Parietal lobe (tissue), 2 donors: ENCODE results near the gene USH2A. TPM values are rescaled to one million over a fixed set of nuclear protein-coding genes. Genes with fewer than 3 reads are reported as not detected.

Experiments used
- small RNA-seq: library from RNA; depleted of rRNA; stranded (forward); fragments of <200 nt; gene quantifications from one replicate; pipeline ENCODE3, GENCODE V24; 2014; ENCODE audit warnings: low replicate concordance
- total RNA-seq: library from RNA; depleted of rRNA; stranded (reverse); fragments of >200 nt; gene quantifications from one replicate; pipeline ENCODE4 v1.2.3, GENCODE V29; 2014

USH2A gene
- total RNA-seq, result 0.31 TPM

GRCh38 chr1:216422821-216423520 lies at the start of gene USH2A:
Gene USH2A (minus strand): TSS chr1:216423448. CDS start chr1:216422336, 1,112 bp downstream.

Small RNAs within 50 kb of the gene (small RNA-seq; reads per million reads assigned to genes)
- gene MRPS18BP1, result not detected
- 5.8 reads per million, percentile 87 among the genes with 10 or more reads in this experiment for gene RF00108
